Activated CD4-positive, alpha-beta T cell treated with anti-CD3 and anti-CD28 coated beads, Interleukin-2, amount 50 U/mL, for 24 hours (primary cell): ENCODE results near the gene HCST.
"Not testable (repeated sequence)": the region's sequence is repeated elsewhere in the genome, so short reads cannot be mapped to it uniquely, and the experiment has no call there.

Experiments used
- DNase-seq, 2 donors: peaks; one replicate each; pipeline ENCODE4 v3.0.0-alpha.2; 2020; ENCODE audit warnings: low read depth in 1 of 2, low spot score in 1 of 2

Gene HCST

DNA sequence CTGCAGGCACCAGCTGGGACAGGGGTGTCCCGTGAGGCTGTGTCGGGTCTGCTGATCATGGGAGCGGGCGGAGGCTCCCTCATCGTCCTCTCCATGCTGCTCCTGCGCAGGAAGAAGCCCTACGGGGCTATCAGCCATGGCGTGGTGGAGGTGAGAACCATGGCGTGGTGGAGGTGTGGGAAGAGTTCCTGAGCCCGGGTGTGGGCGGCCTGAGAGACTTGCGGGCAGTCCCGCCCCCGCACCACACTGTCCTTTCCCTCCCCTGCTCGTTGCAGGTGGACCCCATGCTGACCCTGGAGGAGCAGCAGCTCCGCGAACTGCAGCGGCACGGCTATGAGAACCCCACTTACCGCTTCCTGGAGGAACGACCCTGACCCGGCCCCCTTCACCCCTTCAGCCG, 23.3 kb upstream of the HCST start:
- no peak for DNase-seq

DNA sequence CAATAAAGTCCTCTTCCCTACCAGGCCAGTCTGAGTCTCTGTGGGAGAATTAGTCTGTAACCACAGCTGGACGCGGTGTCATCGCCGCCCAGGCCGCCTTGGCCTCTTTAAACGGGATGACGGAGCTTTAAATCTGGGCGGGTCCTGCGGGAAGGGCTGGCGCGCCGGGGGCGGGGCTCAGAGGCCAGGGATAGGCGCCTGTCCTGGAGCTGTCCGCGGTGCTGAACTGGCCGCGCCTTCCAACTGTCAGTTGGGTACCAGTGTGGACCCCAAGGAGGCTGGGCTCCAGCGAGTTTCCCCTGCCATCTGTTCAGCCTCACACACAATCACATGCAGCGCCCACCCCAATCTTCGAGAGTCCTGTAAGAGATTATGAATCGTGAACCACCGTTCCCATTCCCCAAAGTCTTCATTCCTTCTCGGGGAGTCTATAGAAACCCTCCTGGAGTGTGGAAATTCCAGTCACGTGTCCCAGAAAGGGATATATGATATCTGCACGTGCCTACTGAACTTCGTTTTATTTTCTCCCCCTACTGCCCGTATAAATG, 22.5 kb upstream of the HCST start:
- DNase-seq, result peak; percentile 56 to 60

DNA sequence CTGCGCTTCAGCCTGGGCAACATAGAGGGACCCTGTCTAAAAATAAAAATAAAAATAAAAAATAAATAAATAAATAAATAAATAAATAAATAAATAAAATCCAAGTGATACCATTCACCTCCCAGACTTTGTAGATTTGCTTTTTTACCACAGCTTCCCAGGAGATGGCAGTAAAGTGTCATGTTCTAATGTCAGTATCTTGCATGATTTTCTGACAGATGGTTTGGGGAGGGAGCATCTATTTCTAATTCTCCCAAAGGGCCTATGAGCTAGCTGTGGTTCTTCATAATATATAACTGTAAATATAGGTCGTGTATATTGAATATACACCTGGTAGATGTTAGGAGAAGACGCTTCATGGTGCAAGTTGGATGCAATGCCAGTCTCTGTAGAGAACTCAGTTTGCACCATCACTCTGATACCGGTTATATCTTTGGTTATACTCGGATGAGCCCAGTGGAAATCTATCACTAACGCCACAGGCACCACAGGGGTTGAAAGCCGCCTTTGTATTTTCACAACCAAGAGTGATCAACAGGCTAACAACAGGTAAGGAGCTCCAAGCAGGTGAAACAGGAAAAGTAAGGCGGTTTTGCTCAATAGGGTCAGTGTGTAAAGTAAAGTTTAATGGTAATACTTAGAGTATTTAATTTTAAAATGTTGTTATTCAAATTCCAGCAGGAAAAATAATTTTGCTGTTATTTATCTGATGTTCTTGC, 20.1 kb upstream of the HCST start:
- DNase-seq, result peak in 1 of 2 donors; percentile 40

GRCh38 chr19:35883882-35884281, 18.4 kb upstream of the HCST start:
- no peak for DNase-seq

DNA sequence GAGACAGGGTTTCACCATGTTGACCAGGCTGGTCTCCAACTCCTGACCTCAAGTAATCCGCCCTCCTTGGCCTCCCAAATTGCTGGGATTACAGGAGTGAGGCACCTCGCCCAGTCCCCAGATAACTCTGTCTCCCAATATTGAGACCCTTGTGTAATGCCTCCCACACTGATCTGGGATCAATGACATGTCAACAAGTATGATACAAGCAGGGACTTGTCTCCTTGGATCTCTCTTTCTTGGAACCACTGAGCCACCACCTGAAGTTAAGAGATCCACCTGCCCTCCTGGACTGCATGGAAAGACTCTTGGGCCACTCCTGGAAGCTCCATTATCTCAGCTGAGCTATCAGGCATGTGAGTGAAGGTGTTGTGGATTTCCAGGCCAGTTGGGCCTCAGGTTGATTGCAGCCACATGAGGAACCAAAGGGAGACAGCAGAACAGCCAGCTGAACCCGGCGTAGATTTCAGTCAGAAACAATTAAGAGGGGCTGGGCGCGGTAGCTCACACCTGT, 17.0 kb upstream of the HCST start:
- no peak for DNase-seq

DNA sequence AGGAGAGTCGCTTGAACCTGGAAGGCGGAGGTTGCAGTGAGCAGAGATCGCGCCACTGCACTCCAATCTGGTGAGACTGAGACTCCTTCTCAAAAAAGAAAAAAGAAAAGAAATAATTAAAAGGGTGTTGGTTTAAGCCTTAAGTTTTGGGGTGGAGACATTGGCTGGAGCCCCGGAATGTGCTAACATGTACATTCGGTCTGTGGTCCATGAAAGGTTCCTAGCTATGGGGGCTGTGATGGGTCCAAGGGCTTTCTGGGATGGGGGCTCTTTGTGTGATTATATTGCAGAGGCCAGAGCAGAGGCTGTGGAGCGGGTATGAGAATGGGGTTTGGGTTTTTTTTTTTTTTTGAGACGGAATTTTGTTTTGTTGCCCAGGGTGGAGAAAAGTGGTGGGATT, 16.4 kb upstream of the HCST start:
- no peak for DNase-seq

- DNase-seq, result no peak
These were observed 15.1 kb upstream of the HCST start for GRCh38 chr19:35887197-35887596.

DNA sequence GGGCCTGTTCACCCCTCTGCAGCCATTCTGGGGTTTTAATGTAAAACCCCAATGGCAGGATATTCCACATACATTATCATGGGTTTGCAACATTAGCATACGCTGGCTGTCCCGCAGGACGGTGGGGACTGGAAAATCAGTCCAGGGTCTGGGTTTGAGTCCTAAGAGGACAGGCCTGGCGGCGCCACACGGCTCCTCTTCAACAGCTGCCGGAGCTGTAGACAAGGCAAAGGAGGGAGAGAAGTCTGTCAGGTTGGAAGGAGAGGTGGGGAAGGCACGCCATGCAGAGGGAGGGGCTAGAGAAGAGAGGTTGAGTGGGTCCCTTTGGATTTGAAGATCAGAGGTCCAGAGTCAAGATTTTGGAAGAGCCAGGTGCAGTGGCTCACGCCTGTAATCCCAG, 13.9 kb upstream of the HCST start:
- no peak for DNase-seq

DNA sequence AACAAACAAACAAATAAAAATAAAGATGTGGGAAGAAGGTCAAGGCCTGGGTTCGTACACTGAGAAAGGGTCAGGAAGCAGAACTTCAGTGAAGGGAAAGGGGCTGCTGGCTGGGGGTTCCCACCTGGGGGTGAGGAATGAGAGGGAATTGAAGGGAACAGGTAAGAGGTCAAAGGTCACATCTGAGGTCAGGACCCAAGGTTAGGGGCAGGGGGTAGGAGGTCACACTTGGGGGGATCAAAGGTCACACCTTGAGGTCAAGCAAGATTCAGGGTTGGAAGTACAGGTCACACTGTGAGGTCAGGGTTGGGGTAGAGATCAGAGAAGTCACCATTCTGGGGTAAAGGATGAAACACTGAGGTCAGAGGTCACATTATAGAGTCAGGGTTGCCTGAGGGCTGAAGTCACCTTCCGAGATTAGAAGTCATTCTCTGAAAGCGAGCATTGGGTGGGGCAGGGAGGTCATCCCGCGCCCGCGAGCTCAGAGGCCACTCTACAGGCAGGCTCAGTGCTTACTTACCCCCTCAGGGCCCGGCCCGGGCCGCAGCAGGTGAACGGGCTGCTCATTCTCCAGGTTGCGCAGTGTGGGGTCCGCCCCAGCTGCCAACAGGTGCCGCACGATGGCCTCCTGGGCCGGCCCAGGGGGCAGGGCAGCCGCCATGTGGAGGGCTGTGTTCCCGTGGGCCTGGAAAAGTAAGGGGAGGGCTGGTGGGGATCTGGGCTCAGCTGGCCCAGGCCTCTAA, 12.8 kb upstream of the HCST start:
- no peak for DNase-seq

DNA sequence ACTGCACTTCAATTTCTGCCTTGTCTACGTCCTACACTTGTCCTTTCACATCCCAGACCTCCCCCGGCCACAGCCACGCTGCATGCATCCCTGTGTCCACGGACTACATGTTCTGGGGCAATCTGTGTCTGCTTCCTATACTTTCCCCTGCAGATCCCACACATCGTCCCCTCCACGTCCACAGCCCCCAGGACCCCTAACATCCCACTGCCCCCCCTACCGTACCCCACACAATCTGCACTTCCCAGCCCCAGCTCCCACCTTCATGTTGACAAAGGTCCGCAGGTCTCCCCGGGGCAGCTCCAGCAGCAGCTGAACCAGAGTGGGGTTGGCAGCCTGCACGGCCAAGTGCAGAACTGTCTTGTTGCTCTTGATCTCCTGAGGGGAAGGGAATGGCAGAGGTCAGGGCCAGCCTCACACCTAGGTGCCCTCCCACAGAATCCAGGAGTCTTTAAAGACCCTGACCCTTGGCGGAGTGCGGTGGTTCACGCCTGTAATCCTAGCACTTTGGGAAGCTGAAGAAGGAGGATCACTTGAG, 12.1 kb upstream of the HCST start:
- DNase-seq, result no peak

DNA sequence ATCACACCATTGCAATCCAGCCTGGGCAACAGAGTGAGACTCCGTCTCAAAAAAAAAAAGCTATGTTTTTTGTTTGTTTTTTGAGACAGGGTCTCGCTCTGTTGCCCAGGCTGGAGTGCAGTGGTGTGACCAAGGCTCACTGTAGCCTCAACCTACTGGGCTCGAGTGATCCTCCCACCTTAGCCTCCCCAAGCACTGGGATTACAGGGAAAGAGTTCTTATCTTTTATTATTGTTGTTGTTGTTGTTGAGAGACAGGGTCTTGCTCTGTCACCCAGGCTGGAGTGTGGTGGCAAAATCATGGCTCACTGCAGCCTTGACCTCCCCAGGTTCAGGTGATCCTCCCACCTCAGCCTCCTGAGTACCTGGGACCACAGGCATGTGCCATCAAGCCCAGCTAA, 10.5 kb upstream of the HCST start:
- not testable (repeated sequence) for DNase-seq

- DNase-seq, result no peak
These were observed 8.0 kb upstream of the HCST start for GRCh38 chr19:35894342-35894741.

GRCh38 chr19:35895911-35896642, 6.3 kb upstream of the HCST start:
- no peak for DNase-seq

DNA sequence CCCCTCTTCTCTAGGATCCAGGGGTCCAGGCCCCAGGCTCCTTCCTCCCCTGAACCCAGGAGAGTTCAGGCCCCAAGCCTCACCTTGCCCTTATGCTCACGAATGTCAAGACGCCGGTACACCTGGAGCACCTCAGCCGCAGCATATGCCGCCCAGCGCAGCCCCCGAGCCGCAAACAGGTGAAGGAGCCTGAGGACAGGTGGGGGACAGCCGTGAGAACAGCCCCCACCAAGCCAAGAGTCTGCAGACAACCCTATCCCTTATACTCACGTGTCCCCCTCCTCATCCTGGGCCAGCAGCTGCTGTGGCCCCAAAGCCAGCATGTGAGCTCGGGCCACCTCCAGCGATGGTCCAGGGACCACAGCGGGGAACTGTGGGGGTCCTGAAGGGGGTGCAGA, 5.7 kb upstream of the HCST start:
- DNase-seq, result no peak

- no peak for DNase-seq
These were observed 4.5 kb upstream of the HCST start for GRCh38 chr19:35897706-35898451.

DNA sequence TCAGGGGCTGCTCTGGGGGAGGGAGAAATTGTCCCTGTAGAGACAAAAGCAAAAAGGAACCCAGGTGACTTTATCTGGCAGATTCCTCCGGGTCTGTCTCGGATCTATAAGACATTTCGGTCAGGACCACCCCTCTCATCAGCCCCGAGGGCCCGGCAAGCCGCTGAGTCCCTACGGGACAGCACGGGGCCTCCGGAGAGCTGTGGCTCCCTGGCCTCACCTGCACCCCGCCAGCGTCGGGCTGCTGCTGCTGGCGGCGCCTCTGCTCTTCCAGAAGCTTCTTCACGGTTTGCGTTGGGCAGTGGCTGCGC, 3.9 kb upstream of the HCST start:
- no peak for DNase-seq

DNA sequence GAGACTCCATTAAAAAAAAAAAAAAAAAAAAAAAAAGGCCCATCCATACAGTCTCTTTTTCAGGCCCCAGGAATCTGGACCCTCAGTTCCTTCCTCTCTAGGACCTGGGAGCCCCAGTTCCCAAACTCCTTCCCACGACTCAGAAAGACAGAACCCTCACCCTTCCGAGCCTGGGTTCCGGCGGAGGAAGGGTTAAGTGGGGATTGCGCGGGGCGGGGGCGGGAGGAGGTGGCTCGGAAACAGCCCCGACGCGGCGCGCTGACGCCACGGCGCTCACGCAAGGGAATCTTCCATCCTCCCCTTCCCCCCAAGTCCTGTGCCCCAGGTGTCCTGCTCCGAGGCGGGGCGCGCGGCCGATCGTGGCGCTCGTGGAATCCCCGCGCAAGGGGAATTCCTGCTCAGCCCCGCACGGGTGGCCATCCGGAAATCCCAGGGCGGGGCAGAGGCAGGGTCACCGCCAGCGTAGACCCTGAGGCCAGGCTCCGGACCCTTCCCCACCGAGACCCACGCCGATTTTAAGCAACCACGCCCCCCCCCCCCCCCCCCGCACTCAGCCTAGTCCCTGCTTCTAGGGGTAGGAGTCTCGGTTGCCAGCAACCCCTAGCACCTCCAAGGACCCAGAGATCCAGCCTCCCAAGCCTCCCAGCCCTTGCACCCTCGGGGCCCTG, 2.6 kb upstream of the HCST start:
- DNase-seq, result peak; percentile 76 to 79

DNA sequence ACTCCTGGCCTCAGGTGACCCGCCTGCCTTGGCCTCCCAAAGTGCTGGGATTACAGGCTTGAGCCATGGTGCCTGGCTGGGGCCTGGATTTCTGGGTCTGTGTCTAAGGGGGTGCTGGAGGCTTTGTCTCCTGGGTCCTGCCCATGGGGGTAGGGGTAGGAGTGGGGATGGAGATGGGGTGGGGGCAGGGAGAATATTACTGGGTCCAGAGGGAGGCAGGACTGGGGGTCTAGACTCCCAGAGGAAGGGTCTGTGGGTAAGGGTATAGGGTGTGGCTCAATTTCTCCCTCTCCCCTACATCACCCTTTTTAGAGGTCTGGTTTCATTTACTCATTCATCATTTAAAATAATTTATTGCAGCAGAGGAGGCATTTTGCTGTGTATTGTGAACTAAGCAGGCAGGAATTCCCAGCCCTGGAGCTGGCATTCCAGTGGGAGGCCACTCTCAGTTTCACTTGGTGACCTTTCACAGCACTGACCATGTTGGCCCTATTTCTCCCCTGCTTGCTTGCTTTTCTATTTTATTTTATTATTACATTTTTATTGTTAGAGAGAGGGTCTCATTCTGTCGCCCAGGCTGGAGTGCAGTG, 1.2 kb upstream of the HCST start:
- DNase-seq, result no peak

GRCh38 chr19:35902870-35903475, 644 bp downstream of the HCST start:
- no peak for DNase-seq
